Endometrium (tissue), 2 donors: ENCODE results near the gene CKAP4.
"Not testable (repeated sequence)": the region's sequence is repeated elsewhere in the genome, so short reads cannot be mapped to it uniquely, and the experiment has no call there.

Experiments
- FAIRE-seq: peaks from 2 replicates; lab custom pipeline; 2012; peaks lifted over from hg19 to GRCh38; lab: Jason Lieb, UNC
- donor health status: control.
- donor health status: control.

CKAP4 gene

GRCh38 chr12:106247674-106248311 lies at the start of gene CKAP4:
TSS of gene CKAP4 (minus strand) at chr12:106248020. CDS start at chr12:106247851, 169 bp downstream.
- no peak for FAIRE-seq

- FAIRE-seq: no peak
Measured at GRCh38 chr12:106297075-106297474, 49.3 kb upstream of the CKAP4 start.

- no peak for FAIRE-seq
Measured at GRCh38 chr12:106296179-106296877, 48.5 kb upstream of the CKAP4 start.

GRCh38 chr12:106292339-106292738 lies 44.5 kb upstream of the CKAP4 start:
- no peak for FAIRE-seq

GRCh38 chr12:106291342-106291741 lies 43.5 kb upstream of the CKAP4 start:
- no peak for FAIRE-seq

- no peak for FAIRE-seq
Measured at GRCh38 chr12:106290666-106291065, 42.8 kb upstream of the CKAP4 start.

GRCh38 chr12:106289196-106289681 lies 41.4 kb upstream of the CKAP4 start:
- FAIRE-seq: no peak

- FAIRE-seq: no peak
Measured at GRCh38 chr12:106288494-106289195, 40.8 kb upstream of the CKAP4 start.

- FAIRE-seq: no peak
Measured at GRCh38 chr12:106288101-106288493, 40.3 kb upstream of the CKAP4 start.

GRCh38 chr12:106287364-106287763 lies 39.5 kb upstream of the CKAP4 start:
- FAIRE-seq: no peak

- not testable (repeated sequence) for FAIRE-seq
Measured at GRCh38 chr12:106286576-106287162, 38.8 kb upstream of the CKAP4 start.

- FAIRE-seq: no peak
Measured at GRCh38 chr12:106285982-106286381, 38.2 kb upstream of the CKAP4 start.

- FAIRE-seq: no peak
Measured at GRCh38 chr12:106284358-106285105, 36.7 kb upstream of the CKAP4 start.

- no peak for FAIRE-seq
Measured at GRCh38 chr12:106282457-106283097, 34.8 kb upstream of the CKAP4 start.

- no peak for FAIRE-seq
Measured at GRCh38 chr12:106281804-106282203, 34.0 kb upstream of the CKAP4 start.

GRCh38 chr12:106281056-106281782 lies 33.4 kb upstream of the CKAP4 start:
- FAIRE-seq: no peak

GRCh38 chr12:106280106-106280505 lies 32.3 kb upstream of the CKAP4 start:
- no peak for FAIRE-seq

GRCh38 chr12:106276032-106276740 lies 28.4 kb upstream of the CKAP4 start:
- no peak for FAIRE-seq

- FAIRE-seq: no peak
Measured at GRCh38 chr12:106275458-106275857, 27.6 kb upstream of the CKAP4 start.

GRCh38 chr12:106274575-106275121 lies 26.8 kb upstream of the CKAP4 start:
- no peak for FAIRE-seq
